Smooth muscle cell of trachea (primary cell): Measurements from ENCODE around the gene KRTAP3-1. TPM values are rescaled to one million over a fixed set of nuclear protein-coding genes. Genes with fewer than 3 reads are reported as not detected.

Source experiments
- total RNA-seq: library from RNA; depleted of rRNA; stranded (reverse); fragments of >200 nt; gene quantifications from 2 replicates; pipeline ENCODE4 v1.2.1, GENCODE V29; 2014

The KRTAP3-1 gene
- total RNA-seq: not detected in 2 replicates

GRCh38 chr17:41008811-41009210, at the start of gene KRTAP3-1:
KRTAP3-1 (minus strand) TSS chr17:41009128; CDS start chr17:41009074, 54 bp downstream.

GRCh38 chr17:41055130-41055529, 46.2 kb upstream of the KRTAP3-1 start, which contains the start of gene KRTAP2-2:
KRTAP2-2 (minus strand) TSS chr17:41055230; CDS start chr17:41055211, 19 bp downstream.

DNA sequence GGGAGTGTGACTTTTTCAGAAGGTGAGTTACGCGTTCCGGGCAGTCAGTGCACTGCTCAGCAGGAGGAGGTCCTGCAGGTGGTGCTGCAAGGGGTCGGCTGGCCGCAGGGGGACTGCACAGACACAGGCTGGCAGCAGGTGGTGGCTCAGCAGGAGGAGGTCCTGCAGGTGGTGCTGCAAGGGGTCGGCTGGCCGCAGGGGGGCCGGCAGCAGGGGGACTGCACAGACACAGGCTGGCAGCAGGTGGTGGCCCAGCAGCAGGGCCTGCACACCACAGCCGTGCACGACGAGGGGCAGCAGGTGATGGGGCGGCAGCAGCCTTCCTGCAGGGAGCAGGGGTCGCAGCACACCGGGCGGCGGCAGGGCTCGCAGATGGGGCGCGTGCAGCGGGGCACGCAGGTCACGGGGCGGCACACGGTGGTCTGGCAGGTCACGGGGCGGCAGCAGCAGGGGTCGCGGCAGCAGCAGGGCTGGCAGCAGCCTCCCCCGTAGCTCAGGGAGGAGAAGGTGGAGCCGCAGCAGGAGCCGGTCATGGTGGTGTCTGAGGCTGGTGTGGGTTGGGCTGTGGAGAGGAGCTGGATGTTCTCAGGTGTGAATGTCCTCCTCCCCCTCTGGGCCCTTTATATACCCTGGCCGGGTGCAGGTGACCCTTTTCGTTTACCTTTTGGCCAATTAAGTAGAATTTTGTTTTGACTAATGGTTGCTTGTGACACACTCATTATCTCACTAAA, 38.0 kb upstream of the KRTAP3-1 start, which contains the start of gene KRTAP2-1:
Gene KRTAP2-1 (minus strand): TSS at position 582 of the 731 bp plus-strand sequence. CDS start 49 bp downstream, at position 533.

GRCh38 chr17:41040783-41041571, 32.0 kb upstream of the KRTAP3-1 start, which contains the start of gene KRTAP1-1:
KRTAP1-1 (minus strand) TSS chr17:41041450; CDS start chr17:41041397, 53 bp downstream.

DNA sequence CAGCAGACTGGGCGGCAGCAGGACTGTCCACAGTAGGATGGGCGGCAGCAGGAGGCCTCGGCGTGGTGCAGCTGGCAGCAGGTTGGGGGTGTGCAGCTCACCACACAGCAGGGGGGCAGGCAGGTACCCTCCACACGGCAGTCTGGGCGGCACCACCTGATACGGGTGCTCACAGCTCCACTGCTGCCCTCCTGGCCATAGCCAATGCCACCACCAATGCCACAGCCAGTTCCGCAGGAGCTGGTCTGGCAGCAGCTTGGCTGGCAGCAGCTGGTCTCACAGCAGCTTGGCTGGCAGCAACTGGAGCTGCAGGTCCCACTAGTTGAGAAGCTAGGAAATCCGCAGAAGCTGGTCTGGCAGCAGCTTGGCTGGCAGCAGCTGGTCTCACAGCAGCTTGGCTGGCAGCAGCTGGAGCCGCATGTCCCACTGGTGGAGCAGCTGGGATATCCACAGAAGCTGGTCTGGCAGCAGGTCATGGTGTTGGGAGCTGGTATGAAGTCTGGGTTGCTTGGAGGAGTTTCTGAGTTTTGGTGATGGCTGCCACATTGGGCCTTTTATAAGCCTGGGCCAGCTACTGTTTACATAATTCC, 25.5 kb upstream of the KRTAP3-1 start, which contains the start of gene KRTAP1-3:
Gene KRTAP1-3 (minus strand): TSS at position 529 of the 590 bp plus-strand sequence. CDS start 53 bp downstream, at position 476.

DNA sequence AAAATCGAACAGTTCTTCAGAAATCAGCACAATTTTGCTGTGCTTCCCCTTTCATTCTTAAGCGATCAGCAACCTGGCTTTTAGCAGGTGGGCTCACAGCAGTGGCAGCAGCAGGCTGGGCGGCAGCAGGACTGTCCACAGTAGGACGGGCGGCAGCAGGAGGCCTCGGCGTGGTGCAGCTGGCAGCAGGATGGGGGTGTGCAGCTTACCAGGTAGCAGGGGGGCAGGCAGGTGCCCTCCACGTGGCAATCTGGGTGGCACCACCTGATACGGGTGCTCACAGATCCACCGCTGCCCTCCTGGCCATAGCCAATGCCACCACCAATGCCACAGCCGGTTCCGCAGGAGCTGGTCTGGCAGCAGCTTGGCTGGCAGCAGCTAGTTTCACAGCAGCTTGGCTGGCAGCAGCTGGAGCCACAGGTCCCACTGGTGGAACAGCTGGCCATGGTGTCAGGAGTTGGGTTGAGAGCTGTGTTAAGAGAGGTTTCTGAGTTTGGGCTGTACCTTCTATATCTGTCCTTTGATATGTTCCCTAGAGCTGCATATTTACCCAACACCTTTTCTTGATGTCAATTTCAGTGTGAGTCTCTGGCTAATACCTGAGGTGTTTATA, 20.8 kb upstream of the KRTAP3-1 start, which contains the start of gene KRTAP1-4:
Gene KRTAP1-4 (minus strand): TSS at position 563 of the 613 bp plus-strand sequence. CDS start 117 bp downstream, at position 446.

DNA sequence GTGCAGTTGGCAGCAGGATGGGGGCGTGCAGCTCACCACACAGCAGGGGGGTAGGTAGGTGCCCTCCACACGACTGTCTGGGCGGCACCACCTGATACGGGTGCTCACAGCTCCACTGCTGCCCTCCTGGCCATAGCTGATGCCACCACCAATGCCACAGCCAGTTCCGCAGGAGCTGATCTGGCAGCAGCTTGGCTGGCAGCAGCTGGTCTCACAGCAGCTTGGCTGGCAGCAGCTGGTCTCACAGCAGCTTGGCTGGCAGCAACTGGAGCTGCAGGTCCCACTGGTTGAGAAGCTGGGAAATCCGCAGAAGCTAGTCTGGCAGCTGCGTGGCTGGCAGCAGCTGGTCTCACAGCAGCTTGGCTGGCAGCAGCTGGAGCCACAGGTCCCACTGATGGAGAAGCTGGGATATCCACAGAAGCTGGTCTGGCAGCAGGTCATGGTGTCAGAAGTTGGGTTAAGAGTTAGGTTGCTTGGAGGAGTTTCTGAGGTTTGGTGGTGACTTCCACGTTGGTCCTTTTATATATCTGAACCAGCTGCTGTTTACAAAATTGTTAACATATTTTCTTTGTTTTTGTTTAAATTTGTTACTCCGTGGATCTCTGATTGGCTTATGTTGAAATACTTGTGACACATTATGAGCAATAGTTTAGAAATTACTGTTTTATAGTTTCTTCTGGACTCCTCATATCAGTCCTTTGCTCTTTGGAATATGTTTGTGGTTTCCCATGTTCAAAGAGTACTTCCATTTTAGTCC, 18.0 kb upstream of the KRTAP3-1 start, which contains the start of gene KRTAP1-5:
Gene KRTAP1-5 (minus strand): TSS at position 494 of the 757 bp plus-strand sequence. CDS start 53 bp downstream, at position 441.

GRCh38 chr17:40999563-40999962, 9.4 kb downstream of the KRTAP3-1 start, which contains the start of gene KRTAP3-2:
KRTAP3-2 (minus strand) TSS chr17:40999906; CDS start chr17:40999853, 53 bp downstream.

DNA sequence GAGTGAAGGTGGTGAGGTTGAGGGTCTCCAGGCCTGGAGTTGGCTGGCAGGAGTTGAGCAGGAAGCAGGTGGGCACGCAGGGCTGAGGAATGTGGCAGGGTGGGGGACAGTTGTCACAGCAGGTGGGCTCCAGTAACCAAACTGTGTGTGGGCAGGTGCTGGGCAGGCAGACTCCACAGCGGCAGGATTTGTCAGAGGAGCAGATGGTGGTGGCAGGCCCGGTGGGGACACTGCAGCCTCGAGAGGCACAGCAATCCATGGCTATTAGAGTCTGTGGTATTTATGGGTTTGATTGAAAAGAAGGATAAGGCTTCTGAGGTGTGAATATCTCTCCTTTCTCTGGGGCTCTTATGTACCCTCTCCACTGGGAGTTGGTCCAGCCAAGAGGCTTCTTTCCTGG, 15.1 kb downstream of the KRTAP3-1 start, which contains the start of gene KRTAP3-3:
Gene KRTAP3-3 (minus strand): TSS at position 326 of the 400 bp plus-strand sequence. CDS start 67 bp downstream, at position 259.

GRCh38 chr17:40984226-40984625, 24.7 kb downstream of the KRTAP3-1 start, which contains the start of gene KRT40:
KRT40 (minus strand) TSS chr17:40984326; CDS start chr17:40984273, 53 bp downstream.

DNA sequence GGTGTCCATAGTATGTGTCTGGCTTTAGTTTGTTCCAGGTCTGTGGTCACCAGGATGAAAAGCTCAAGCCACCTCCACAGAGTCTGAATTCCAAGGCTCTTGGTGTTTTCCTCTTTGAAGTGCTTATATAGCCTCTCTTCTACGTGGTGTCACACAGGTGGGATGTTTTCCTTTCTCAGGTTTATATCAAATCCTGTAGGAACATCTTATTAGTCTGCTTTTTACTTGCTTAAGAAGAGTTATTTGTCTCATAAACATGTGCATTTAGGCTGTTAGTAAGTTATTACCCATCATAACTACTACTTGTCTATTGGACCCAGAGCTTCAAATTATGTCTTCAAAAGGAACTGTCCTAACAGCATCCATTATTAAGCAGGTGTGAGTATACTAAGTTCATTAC, 42.1 kb downstream of the KRTAP3-1 start, which contains the start of gene KRT39:
Gene KRT39 (minus strand): TSS at position 101 of the 400 bp plus-strand sequence. CDS start 92 bp downstream, at position 9.

Other genes starting within 250 kb of the KRTAP3-1 start
- gene KRT26, start 236.9 kb downstream of the KRTAP3-1 start, total RNA-seq: not detected in 2 replicates
- not detected in 2 replicates for gene KRT27, start 226.6 kb downstream of the KRTAP3-1 start, total RNA-seq
- gene KRT28, start 209.2 kb downstream of the KRTAP3-1 start, total RNA-seq: not detected in 2 replicates
- 1.5 and 3.5 TPM in 2 replicates for gene KRT10, start 186.5 kb downstream of the KRTAP3-1 start, total RNA-seq
- gene KRT12, start 141.9 kb downstream of the KRTAP3-1 start, total RNA-seq: not detected in 2 replicates
- not detected in 2 replicates for gene KRT20, start 123.9 kb downstream of the KRTAP3-1 start, total RNA-seq
- 0.17 and 0.87 TPM in 2 replicates for gene KRT23, start 71.5 kb downstream of the KRTAP3-1 start, total RNA-seq
- gene KRT39, start 42.2 kb downstream of the KRTAP3-1 start, total RNA-seq: not detected in 2 replicates
- gene KRT40, start 24.8 kb downstream of the KRTAP3-1 start, total RNA-seq: not detected in 2 replicates
- gene KRTAP3-3, start 15.0 kb downstream of the KRTAP3-1 start, total RNA-seq: not detected in 2 replicates
- gene KRTAP3-2, start 9.2 kb downstream of the KRTAP3-1 start, total RNA-seq: not detected in 2 replicates
- gene KRTAP1-5, start 18.1 kb upstream of the KRTAP3-1 start, total RNA-seq: 2.2 TPM in 1 of 2 replicates, not detected in the other
- gene KRTAP1-4, start 21.1 kb upstream of the KRTAP3-1 start, total RNA-seq: not detected in 2 replicates
- gene KRTAP1-3, start 25.7 kb upstream of the KRTAP3-1 start, total RNA-seq: not detected in 2 replicates
- not detected in 2 replicates for gene KRTAP1-1, start 32.3 kb upstream of the KRTAP3-1 start, total RNA-seq
- not detected in 2 replicates for gene KRTAP2-1, start 38.2 kb upstream of the KRTAP3-1 start, total RNA-seq
- not detected in 2 replicates for gene KRTAP2-2, start 46.1 kb upstream of the KRTAP3-1 start, total RNA-seq
- gene KRTAP2-3, start 51.0 kb upstream of the KRTAP3-1 start, total RNA-seq: not detected in 2 replicates
- gene KRTAP2-4, start 56.8 kb upstream of the KRTAP3-1 start, total RNA-seq: not detected in 2 replicates
- not detected in 2 replicates for gene KRTAP4-7, start 75.0 kb upstream of the KRTAP3-1 start, total RNA-seq
- not detected in 2 replicates for gene KRTAP4-8, start 89.0 kb upstream of the KRTAP3-1 start, total RNA-seq
- gene KRTAP4-16, start 93.1 kb upstream of the KRTAP3-1 start, total RNA-seq: not detected in 2 replicates
- gene KRTAP4-9, start 96.3 kb upstream of the KRTAP3-1 start, total RNA-seq: not detected in 2 replicates
- not detected in 2 replicates for gene KRTAP4-11, start 109.2 kb upstream of the KRTAP3-1 start, total RNA-seq
- not detected in 2 replicates for gene KRTAP4-12, start 115.1 kb upstream of the KRTAP3-1 start, total RNA-seq
- not detected in 2 replicates for gene KRTAP4-6, start 131.4 kb upstream of the KRTAP3-1 start, total RNA-seq
- gene KRTAP4-5, start 140.7 kb upstream of the KRTAP3-1 start, total RNA-seq: not detected in 2 replicates
- not detected in 2 replicates for gene KRTAP4-4, start 151.6 kb upstream of the KRTAP3-1 start, total RNA-seq
- not detected in 2 replicates for gene KRTAP4-3, start 159.1 kb upstream of the KRTAP3-1 start, total RNA-seq
- gene KRTAP4-2, start 169.1 kb upstream of the KRTAP3-1 start, total RNA-seq: not detected in 2 replicates
- gene KRTAP4-1, start 175.8 kb upstream of the KRTAP3-1 start, total RNA-seq: not detected in 2 replicates
- not detected in 2 replicates for gene KRTAP9-1, start 180.8 kb upstream of the KRTAP3-1 start, total RNA-seq
- not detected in 2 replicates for gene KRTAP9-2, start 217.5 kb upstream of the KRTAP3-1 start, total RNA-seq
- gene KRTAP9-3, start 223.3 kb upstream of the KRTAP3-1 start, total RNA-seq: not detected in 2 replicates
- gene KRTAP9-8, start 228.9 kb upstream of the KRTAP3-1 start, total RNA-seq: not detected in 2 replicates
- gene KRTAP9-4, start 240.6 kb upstream of the KRTAP3-1 start, total RNA-seq: not detected in 2 replicates
- not detected in 2 replicates for gene KRTAP9-9, start 246.3 kb upstream of the KRTAP3-1 start, total RNA-seq